HepG2 (cell line): ENCODE measurements around the gene TTBK1.

Source experiments
- KDM1A ChIP-seq: IDR thresholded peaks from 2 replicates; pipeline ENCODE4 v1.6.1; 2016; ENCODE audit warnings: missing compliant biosample characterization
- MTA1 ChIP-seq: sonication (generic); formaldehyde crosslinking; IDR thresholded peaks from 2 replicates; pipeline ENCODE4 v1.4.0; 2020; ENCODE audit warnings: missing genetic modification reagents, mild to moderate bottlenecking, borderline replicate concordance
- NFIC ChIP-seq: IDR thresholded peaks from 2 replicates; pipeline ENCODE4 v1.6.1; 2012; ENCODE audit warnings: mild to moderate bottlenecking, low read length, inconsistent platforms
- TBP ChIP-seq: sonication (generic); formaldehyde crosslinking; IDR thresholded peaks from 2 replicates; pipeline ENCODE4 v1.5.0; 2020; ENCODE audit warnings: missing genetic modification reagents
- ZBTB20 ChIP-seq: sonication (generic); formaldehyde crosslinking; IDR thresholded peaks from 2 replicates; pipeline ENCODE4 v1.8.1; 2023; ENCODE audit warnings: missing genetic modification reagents, low read depth, mild to moderate bottlenecking, borderline replicate concordance

DNA sequence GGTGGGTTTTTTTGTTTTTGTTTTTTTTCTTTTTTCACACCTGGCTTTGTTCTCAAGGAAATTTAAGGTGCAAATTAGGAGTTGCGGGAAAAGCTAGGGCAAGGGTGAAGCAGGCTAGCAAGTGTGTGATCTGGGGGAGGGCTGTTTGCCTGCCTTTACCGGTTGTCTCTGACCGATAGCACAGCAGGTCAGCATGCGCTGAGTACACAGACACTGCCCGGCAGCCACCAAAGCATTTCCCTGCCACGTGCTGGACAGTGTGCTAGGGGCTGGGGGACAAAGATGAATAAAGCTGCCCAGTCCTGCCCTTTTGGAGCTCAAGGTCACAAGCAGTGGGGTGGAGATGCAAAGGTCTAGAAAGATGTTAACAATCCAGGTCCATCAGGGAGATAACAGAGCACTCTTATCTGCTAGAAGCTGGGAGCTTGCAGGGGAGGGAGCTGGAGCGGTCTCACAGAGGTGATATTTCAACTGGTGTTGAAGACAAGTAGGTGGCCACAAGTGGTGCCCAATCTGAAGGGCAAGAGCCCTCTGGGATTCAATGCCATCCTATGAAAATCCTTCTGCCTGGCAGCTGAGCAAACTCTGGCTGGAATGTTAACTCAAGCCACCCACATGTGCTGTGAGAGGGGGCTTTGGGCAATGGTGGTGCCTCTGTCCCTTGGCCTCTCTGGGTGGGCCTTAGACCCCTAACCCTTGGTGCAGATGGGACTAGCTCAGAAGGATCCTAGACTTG is 24.5 kb downstream of the TTBK1 start:
- TF ChIP-seq NFIC (no peak), KDM1A (CRISPR knock-in tag) (peak; percentile 97), TBP (CRISPR knock-in tag) (no peak), MTA1 (CRISPR knock-in tag) (peak; percentile 100), ZBTB20 (CRISPR knock-in tag) (peak; percentile 99)
